Forelimb muscle (tissue), 1 donor: ENCODE data around the gene SNX2. TPM values are rescaled to one million over a fixed set of nuclear protein-coding genes. Genes with fewer than 3 reads are reported as not detected.
"Not testable (repeated sequence)": the region's sequence is repeated elsewhere in the genome, so short reads cannot be mapped to it uniquely, and the experiment has no call there.

Source experiments
- DNase-seq: peaks from one replicate; pipeline ENCODE4 v3.0.0-alpha.2; 2013; ENCODE audit warnings: low read depth
- polyA plus RNA-seq: library from polyadenylated mRNA; unstranded; fragments of 120-200 nt; gene quantifications from one replicate; pipeline ENCODE4 v1.2.1, GENCODE V29; 2013; ENCODE audit not compliant: insufficient read length

SNX2 gene, protein sequence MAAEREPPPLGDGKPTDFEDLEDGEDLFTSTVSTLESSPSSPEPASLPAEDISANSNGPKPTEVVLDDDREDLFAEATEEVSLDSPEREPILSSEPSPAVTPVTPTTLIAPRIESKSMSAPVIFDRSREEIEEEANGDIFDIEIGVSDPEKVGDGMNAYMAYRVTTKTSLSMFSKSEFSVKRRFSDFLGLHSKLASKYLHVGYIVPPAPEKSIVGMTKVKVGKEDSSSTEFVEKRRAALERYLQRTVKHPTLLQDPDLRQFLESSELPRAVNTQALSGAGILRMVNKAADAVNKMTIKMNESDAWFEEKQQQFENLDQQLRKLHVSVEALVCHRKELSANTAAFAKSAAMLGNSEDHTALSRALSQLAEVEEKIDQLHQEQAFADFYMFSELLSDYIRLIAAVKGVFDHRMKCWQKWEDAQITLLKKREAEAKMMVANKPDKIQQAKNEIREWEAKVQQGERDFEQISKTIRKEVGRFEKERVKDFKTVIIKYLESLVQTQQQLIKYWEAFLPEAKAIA
- 44.7 TPM for polyA plus RNA-seq

DNA sequence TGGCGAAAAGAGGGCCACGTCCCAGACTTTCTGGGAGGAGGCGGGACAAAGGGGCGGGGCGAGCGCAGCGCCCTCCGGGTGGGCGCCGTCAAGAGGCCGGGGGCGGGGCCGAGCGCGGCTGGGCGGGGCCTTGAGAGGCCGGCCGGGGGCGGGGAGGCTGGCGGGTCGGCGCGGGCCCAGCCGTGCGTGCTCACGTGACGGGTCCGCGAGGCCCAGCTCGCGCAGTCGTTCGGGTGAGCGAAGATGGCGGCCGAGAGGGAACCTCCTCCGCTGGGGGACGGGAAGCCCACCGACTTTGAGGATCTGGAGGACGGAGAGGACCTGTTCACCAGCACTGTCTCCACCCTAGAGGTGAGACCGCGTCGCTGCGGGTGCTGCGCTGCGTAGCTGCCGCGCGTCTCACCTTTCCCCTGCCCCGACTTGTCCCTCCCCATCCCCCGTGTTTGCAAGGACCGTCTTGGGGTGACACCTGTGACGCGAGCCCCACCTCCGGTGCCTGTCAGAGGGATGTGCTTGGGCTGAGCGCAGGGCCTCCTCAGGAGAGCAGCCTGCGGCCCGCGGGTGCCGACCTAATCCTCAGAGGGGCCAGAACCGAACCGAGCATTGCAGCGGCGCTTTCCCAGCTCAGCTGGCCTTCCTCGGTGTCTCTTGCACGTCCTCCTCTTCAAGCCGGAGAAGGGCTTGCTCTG lies at the start of gene SNX2:
SNX2 (plus strand) TSS at position 220 of the 689 bp plus-strand sequence; CDS start at position 244, 24 bp downstream.
- peak; percentile 57 for DNase-seq

DNA sequence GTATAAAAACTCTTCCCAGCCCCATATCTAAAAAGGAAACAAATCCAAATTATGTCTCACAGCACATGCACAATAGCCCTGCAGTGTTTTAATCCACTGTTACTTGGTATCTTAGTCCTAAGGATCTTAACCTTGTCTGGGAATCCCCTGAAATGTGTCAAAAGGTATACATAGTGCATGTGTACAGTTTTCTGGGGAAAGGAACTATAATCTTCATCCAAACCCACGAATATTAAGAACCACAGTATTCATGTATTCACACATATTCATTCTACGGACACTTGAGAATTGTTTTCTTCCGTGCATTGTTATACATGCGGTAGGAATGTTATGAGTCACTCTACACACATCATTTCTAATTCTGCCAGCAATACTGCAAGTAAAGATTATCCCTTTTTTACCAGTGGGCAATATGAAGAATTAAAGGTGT lies 47.8 kb upstream of the SNX2 start:
- no peak for DNase-seq

DNA sequence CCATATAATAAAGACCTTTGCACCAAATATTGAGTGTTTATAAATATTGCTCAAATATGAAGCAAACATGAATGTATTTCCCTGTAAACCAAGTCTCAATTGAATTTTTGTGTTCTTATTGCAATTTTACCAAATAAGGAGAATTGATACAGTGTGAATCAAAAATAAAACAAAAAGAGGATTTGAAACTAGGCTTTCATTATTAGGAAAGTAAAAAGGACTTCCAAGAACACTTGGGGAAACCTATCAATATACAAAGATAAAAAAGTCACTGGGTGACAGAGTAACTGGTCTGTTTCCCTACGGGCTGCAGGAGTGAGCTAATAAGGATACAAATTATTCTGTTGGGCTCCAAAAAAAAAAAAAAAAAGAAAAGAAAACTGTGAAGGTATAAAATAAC lies 44.8 kb upstream of the SNX2 start:
- no peak for DNase-seq

DNA sequence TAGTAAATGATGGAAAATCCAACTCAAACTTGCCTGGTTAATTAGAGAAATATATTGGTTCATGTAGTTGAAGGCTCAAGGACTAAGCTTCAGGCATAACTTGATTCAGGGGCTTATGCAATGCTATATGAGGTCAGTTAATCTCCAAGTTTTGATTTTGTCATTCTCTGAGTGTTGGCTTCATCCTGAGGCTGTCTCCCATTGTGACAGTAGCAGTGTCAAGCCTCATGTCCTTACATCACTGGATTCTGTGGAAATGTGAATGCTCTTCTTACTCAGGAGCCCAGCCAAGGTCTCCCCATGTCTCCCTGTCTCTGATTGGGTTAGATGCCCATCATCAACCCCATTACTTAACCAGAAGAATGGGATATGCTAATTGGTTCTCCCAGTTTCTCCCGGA lies 44.4 kb upstream of the SNX2 start:
- DNase-seq: no peak

DNA sequence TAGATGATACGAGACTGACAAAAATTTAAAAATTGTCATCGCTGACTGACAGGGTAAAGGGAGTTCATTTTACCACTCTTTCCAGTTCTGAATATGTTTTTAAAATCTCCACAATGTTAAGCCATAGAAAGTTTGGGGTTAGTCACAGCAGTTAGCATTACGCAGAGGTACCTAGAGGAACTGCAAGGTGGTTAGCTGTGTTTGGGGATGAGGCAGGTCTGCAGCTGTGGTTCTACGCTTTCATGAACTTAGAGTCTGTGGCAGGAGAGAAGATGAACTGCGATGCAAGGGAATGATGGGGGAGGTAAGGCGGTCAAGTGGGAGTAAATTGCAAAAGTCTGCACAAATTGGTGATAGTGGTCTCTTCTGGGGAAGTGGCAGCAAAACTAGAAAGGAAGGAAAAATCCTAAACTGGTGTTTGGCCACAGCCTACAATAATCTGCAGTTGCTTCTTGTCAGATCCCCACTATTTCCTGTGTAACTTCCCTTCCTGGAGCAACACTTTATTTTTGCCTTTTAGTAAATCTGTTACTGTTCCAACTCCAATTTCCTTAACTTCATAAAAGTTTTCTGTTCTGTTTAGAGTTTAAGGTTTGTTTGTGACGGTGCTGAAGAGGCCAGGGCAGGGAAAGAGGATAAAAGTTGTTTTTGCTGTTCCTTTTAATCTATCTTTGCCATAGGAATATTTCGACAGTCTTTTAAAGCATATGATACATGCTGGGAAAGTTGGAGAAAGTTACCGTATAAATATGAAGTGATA lies 38.6 kb upstream of the SNX2 start:
- no peak for DNase-seq

DNA sequence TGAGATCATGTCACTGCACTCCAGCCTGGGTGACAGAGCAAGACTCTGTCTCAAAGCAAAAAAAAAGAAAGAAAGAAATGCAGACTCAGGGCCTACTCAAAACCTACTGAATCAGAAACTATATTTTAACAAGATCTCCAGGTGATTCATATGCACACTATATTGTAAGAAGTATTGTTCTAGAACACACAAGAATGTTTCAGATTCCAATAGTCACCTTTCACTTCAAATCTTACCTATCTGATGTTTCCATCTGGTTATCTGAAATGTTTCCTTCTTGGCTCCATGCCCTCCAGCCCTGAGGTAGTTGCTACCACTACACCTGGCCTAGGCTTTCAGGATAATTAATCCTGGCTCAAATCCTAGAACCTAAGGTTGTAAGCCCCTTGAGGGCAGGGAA lies 36.8 kb upstream of the SNX2 start:
- no peak for DNase-seq

DNA sequence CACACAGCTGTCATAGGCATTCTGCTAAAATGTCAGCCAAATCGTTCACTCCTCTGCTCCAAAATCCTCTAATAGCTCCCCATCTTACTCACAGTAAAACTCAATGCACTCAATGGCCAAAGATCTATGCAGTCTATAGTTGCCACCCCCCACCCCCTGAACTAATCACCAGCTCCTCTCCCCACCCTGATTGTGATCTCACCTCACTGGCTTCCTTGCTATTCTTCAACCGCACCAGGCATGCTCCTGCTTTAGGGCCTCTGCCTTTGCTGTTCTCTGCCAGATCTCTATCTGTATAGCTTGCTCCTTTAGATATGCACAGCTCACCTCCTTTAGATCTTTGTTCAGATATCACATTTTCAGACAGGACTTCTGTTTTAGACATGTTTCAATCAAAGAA lies 33.2 kb upstream of the SNX2 start:
- no peak for DNase-seq

DNA sequence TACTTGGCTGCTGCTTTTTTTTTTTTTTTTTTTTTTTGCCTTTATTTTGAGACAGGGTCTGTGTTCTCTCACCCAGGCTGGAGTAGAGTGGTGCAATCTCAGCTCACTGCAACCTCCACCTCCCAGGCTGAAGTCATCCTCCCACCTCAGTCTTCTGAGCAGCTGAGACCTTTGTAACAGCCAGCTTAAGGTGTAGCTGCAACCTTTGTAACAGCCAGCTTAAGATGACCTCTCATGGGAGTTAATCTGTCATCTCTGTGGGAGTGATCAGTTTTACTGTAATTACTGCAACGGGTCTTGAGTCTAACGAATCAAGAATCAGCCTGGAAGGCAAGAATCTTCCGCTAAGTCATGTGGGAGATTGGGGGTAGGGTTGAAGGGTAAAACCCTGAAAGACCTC lies 31.6 kb upstream of the SNX2 start:
- DNase-seq: no peak

DNA sequence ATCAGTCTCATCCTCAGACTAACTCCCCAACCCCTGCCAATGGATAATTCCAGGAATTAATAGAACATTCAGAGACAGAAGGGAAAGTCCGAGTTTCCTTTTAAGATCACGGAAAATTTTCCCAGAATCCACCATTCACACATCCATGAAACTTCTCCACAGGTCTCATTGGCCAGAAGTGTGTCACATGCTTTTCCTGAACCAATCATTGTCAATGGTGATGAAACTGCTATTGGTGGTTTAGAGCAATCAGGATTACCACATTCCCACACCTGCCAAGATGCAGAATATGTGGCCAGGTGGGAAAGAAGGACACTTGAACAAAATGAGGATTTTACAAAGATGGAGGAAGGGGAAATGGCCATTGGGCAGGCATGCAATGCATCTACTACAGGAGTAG lies 29.3 kb upstream of the SNX2 start:
- no peak for DNase-seq

DNA sequence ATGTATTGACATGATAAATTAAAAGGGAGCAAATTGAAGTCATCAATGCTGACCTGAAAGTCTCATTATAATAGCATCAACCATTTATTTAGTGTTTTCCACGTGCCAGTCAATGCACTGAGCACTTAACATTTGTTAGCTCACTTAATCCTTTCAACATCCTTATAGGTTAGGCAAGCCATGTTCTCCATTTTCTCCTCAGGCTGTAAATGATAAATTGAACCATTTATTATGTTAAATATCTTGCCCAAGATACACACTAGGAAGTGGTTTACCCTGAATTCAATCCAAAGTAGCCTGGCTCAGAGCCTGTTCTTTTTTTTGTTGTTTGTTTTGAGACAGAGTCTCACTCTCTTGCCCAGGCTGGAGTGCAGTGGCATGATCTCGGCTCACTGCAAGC lies 25.0 kb upstream of the SNX2 start:
- no peak for DNase-seq

DNA sequence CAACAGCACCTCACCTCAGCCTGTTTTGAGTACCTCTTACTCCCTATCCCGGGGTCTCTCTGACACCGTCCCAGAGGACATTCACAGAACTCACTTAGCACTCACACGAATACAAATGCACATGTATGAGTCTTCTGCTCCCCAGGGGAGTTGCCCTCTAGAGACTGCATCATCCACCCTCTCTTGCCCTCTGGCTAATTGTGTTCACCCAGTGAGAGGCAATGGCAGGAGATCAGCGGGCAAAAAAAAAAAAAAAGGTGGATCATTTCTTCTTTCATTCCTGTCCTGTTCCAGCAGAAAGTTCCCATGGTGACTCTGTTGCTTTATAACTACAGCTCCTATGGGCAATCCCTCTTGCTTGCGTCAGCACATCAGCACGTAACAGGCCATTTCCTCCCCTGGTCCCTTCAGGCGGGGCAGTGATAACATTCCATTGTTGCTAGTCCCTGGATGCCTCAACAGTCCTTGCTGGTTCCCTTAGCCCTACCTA lies 23.5 kb upstream of the SNX2 start:
- DNase-seq: no peak

DNA sequence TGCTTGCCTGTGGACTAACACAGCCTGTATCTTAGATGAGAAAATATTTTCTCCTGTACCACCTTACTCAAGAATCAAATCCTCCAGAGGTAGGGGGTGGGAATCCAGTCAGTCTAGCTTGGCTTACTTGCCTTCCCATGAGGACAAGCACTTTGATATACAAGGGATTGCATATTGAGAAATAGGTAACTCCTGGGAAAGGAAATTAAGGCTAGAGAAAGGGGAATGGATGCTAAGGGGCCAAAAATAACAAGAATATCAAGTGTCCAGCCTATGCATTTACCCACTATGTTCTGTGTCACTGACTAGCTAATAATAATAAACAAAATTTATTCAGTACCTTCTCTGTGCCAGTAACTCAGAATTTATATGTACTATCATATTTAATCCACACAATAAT lies 21.4 kb upstream of the SNX2 start:
- no peak for DNase-seq

DNA sequence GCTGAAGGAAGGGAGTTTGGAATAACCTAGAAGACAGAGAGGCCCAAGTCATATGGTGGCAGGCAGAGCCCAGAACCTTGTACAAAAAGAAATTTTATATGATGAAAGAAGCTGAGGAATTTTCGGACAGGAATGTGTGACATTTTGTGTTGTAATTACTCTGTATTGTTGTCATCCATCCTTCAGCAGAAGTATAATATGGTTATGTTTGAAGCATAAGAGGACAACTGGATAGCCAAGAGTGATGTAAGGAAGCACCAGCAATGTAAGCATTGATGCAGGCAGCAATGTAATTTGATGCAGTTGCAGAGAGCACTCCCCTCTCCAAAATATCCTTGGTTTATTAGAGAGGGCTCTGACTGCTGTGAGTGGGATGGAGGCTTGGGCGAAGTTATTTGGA lies 19.1 kb upstream of the SNX2 start:
- DNase-seq: no peak

DNA sequence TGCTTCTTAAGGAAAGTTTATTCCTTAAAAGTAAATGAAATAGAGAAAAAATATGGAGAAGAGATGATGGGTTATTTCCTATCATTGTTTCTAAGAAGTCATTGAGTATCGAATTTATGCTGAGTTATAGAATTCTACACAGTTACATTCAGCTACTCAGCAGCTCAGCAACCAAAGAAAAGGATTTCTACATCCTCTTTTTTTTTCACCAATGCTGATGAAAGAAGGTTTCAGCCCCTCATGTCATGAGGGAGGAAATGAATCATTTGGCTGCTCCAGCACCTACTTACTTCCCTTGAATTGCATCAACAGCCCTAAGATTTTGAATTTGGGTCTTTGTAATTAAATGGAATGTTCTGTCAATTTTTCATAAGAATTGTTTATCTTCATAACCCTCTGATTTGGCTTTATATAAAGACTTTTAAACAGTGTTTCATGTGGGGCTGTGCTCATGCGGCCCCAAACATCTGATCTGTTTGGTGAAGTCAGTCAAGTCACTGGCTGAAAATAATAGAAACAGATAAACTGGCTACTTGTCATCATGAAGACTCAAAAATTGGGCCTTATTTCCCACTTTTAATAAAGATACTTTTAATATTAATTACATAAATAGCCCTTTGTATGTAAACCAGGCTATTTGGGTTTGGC lies 18.5 kb upstream of the SNX2 start:
- no peak for DNase-seq

DNA sequence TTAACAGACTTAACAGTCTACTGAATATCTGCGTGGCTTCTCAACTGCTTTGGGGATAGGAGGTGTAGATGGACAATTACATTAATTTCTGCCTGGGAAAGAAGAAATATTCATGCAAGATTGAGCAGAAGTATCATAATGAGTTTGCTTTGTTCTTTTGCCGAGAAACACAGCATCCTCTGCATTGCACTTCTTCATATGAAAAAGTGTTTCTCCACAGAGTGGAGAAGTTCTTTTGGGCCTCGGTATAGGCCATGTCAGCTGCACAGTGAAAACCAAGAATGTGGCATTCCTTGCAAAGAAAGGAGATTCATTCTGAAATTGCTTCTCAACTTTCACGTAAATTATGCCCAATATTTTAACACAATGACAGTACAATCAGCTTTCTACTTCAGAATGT lies 17.6 kb upstream of the SNX2 start:
- DNase-seq: no peak

DNA sequence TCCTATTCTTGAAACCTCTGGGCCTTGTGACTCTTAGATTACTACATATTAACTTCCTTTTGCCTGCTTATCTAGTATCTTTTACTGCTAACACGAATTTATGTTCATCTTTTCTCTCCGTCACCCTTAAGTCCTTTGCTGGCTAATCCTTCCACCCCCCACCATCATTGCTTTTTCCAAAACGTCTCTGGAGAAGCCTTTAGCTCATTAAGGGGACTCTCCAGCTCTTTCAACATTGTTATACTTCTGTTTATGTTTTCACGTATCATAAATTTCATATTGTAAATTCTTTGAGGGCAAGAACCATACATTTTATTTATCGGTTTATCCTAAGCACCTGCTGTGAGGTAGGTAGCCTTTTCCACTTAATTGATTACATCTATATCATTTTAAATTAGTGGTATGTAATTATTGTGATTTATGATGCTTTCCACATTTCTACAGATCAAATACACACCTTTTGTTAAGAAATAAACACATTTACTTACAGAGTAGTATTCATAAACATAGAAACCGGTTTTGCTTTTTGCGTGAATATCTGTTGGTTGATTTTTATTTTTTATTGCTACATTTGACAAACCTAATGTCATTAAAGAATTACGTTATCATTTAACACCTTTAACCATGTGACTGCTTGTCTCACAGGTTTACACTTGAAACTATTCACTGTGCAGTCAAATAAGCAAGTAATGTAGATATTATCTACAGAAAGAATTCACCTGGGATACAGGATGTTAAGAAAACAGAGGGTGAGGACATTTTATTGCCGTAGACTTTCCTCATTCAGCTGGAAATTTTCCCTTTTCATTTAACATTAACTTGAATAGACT lies 15.4 kb upstream of the SNX2 start:
- no peak for DNase-seq

DNA sequence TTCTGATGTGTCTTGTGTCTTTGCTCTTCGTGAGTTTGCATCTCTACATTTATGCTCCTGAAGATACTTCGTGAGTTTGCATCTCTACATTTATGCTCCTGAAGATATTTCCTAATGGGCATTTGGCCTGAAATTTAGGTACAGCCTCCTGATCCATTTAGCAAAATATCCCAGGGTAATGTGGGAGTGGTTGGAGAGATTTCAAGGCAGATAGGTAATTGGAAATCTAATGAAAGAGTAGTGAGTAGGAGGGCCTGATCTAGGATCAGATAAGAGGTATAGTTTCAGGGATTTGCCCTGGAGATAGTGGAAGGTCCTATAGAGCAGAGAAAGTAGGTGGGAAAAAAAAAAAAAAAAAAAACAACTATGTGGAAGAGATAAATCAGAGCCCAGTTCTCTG lies 14.6 kb upstream of the SNX2 start:
- no peak for DNase-seq

DNA sequence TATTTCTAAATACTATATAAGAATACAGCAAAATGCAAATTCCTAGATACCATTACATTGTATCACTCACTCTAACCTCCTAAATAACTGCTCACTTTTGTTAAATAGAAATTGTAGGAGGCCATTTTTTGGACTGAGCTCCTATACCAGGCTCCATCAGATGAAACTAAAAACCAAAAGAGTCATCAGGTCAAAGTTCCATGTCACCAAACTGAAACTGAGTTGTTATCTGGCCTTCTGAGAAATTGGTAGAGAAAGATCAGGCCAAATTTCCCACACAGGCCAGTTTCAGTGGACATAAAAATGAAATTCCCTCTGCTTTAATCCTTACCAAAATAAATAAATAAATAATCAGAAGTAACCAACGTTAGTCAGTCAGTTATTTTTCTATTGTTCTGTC lies 13.8 kb upstream of the SNX2 start:
- no peak for DNase-seq

DNA sequence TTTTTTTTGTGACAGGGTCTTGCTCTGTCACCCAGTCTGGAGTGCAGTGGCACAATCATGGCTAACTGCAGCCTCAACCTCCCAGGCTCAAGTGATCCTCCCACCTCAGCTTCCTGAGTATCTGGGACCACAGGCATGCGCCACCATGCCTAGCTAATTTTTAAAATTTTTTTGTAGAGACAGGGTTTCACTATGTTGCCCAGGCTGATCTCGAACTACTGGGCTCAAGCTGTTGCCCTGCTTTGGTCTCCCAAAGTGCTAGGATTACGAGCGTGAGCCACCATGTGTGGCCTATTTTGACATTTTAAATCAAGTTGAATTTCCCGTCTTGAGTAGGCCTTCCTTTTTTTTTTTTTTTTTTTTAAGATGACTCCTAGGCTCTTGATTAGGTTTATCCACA lies 13.0 kb upstream of the SNX2 start:
- not testable (repeated sequence) for DNase-seq

DNA sequence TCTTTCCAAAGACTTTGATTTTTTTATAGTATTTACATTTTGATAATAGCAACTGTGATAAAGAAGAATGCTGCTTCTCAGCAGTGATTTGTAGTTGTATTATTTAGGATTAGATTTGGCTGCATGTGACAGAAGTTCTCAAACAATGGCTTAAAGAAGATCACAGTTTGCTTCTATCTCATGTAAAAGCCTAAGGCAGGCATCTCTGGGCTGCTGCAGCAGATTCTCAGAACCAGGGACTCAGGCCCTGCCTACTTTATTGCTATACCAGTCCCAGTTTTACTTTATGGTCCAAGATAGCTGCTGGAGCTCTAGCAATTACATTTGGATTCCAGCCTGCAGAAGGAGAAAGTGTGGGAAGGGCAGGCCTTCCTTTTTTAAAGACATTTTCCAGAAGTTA lies 8.8 kb upstream of the SNX2 start:
- DNase-seq: no peak

DNA sequence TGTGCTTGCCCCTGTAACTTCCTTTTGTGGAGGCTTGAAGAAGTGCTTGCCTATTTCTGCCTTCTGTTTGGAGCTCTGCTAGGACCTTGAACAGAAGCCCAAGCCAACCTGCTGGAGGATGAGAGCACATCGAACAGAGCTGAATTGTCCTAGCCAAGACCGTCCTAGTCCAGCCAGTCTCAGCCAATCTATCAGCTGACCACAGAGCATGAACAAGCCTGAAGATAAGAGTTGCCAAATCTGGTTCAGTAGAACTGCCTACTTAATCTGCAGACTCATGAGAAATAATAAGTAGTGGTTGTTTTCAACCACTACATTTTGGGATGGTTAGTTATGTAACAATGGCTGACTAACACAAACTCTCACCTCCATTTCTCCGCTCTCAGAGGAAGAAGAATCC lies 4.4 kb upstream of the SNX2 start:
- no peak for DNase-seq
